Measurements from ENCODE around the gene BFAR.
"Not testable (repeated sequence)": the region's sequence is repeated elsewhere in the genome, so short reads cannot be mapped to it uniquely, and the experiment has no call there.

The BFAR gene

DNA sequence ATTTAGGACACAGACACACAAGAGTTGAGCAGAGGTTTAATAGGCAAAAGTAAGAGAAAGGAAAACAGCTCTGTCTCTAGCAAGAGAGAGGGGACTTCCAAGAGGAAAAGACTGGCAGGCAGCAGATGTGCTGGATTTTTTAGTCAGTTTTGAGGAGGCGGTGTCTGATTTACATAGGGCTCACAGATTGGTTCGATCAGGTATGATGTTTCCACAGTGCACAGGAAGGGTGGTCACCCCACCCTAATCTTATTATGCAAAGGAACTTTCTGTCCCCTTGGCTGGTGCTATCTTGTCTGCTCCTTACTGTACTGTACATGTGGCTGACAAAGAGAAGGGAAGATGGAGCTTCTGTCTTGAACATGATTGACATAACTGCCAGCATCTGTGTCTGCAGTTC is 25.3 kb downstream of the BFAR start:
- no peak for DNase-seq
- Mint-ChIP-seq H3K4me3 (no peak overlapping the region), H3K9me3 (no peaks in the 10 kb centered on the region), H3K27ac (peak overlapping the region; percentile 86), H3K4me1 (ENCODE audit: low read depth) (peaks cover 5% of the 10 kb centered on the region), H3K36me3 (ENCODE audit: low read depth) (peaks cover 81% of the 10 kb centered on the region), H3K27me3 (no peaks in the 10 kb centered on the region)

DNA sequence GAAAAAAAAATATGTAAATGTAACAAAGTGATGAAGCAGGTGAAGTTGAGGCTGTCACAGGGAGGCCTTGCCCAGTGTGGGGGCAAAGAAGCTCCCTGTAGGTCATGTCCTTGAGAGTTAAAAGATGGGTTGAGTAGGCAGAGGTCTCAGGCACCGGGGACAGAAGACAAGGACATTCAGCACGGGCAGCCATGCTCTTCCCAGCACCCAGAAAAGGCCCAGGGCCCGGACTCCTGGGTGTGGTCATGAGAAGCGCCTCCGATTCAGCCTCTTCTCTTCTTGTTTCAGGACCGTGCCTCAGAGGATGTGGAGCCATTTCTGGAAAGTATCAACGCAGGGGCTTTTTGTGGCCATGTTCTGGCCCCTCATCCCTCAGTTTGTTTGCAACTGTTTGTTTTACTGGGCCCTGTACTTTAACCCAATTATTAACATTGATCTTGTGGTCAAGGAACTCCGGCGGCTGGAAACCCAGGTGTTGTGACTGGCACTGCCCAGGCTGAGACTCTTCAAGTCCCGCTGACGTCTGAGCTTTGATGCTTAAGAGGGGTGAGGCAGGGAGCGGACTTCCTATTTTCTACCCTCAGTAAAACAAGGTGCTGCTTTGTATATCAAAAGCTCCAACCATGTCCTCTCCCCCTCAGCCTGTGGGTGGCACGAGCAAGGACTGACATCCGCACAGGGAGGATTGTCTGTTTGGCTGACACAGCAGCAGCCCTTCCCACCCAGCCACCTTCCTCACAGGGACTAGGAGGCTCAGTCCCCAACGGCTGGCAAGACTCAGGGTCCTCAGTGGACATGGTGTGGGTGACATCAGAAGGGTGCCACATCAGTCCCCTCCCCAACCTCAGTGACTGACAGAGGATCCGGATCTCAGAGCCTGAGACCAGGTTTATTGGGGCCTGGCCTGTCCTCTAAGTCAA is 34.9 kb downstream of the BFAR start:
- H3K4me3 Mint-ChIP-seq = no peak overlapping the region
- DNase-seq = no peak
- H3K36me3 Mint-ChIP-seq (ENCODE audit: low read depth) = peaks cover 72% of the 10 kb centered on the region
- H3K27ac Mint-ChIP-seq = peak overlapping the region; percentile 61
- no peaks in the 10 kb centered on the region for H3K27me3 Mint-ChIP-seq
- H3K9me3 Mint-ChIP-seq = no peaks in the 10 kb centered on the region
- H3K4me1 Mint-ChIP-seq (ENCODE audit: low read depth) = peaks cover 3% of the 10 kb centered on the region

DNA sequence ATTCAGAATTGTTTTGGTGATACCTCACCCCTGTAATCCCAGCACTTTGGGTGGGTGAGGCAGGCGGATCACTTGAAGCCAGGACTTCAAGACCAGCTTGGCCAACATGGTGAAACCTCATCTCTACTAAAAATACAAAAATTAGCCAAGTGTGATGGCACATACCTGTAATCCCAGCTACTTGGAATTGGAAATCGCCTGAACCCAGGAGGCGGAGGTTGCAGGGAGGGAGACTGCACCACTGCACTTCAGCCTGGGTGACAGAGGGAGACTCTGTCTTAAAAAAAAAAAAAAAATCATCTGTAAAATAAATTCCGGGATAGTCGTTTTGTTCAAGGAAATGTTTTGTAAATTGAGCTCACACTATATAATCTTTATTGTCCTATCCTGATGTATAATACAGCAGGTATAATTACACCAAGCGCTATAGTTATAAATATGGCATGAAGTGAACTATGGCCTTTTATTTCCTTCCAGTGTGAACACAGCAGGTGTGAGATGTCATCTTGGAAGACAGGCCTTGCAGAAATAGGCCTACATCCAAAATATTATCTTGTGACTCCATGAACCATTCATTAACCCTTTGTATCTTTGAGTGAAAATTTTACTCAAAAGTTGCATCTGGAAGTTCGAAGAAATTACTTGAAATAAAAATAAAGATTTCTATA is 35.9 kb downstream of the BFAR start:
- Mint-ChIP-seq H3K4me3 (no peak overlapping the region), H3K27me3 (no peaks in the 10 kb centered on the region), H3K27ac (no peak overlapping the region), H3K4me1 (ENCODE audit: low read depth) (peaks cover 5% of the 10 kb centered on the region), H3K36me3 (ENCODE audit: low read depth) (peaks cover 61% of the 10 kb centered on the region), H3K9me3 (no peaks in the 10 kb centered on the region)
- no peak for DNase-seq

DNA sequence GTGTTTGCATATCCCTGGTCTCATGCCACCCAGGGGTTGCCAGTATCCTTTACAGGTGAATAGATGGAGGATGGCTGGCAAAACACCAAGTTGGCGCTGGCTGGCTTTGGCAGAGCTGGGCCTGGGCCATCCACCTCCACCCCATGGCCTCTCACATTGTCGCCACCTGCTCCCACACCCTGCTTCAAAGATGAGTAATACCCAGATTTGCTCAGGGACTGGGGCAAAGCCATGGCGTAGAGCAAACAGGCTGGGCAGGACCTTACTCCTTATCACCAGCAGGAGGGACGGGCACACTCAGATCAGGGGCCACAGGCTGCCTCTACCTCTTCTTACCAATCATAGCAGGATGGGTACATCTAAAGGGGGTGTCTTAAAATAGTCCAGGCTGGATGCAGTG is 37.0 kb downstream of the BFAR start:
- Mint-ChIP-seq H3K36me3 (ENCODE audit: low read depth) (peaks cover 50% of the 10 kb centered on the region), H3K27me3 (no peaks in the 10 kb centered on the region), H3K9me3 (no peaks in the 10 kb centered on the region), H3K4me3 (no peak overlapping the region), H3K4me1 (ENCODE audit: low read depth) (peaks cover 5% of the 10 kb centered on the region), H3K27ac (no peak overlapping the region)
- DNase-seq = no peak

DNA sequence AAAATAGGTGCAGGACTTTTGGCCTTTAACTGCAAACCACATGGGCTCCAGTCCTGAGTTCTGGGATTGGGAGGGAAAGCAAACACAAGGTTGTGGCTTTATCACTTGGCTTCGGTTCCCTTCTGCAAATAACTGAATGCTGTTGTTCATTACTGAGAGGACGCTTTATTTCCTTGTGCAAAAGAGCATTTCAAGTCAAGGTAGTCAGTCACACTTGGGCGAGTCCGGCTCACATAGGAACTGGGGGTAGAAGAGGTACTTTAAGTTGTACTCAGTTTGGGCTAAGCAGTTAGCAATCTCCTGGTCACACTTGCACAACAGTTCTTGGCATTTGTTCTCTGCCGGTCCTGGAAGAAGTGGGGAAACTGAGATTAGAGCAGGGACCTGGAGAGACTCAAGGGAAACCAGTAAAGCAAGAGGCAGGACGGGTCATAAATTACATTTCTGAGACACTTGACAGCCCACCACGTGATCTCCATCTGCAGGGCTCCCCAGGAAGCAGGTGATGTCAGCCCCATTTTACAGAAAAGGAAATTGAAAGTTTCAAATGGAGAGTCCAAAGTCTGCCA is 39.7 kb downstream of the BFAR start:
- peaks cover 24% of the 10 kb centered on the region for H3K36me3 Mint-ChIP-seq (ENCODE audit: low read depth)
- peaks cover 5% of the 10 kb centered on the region for H3K4me1 Mint-ChIP-seq (ENCODE audit: low read depth)
- H3K9me3 Mint-ChIP-seq = no peaks in the 10 kb centered on the region
- H3K27ac Mint-ChIP-seq = peak overlapping the region; percentile 12
- H3K4me3 Mint-ChIP-seq = no peak overlapping the region
- DNase-seq = no peak
- H3K27me3 Mint-ChIP-seq = no peaks in the 10 kb centered on the region

DNA sequence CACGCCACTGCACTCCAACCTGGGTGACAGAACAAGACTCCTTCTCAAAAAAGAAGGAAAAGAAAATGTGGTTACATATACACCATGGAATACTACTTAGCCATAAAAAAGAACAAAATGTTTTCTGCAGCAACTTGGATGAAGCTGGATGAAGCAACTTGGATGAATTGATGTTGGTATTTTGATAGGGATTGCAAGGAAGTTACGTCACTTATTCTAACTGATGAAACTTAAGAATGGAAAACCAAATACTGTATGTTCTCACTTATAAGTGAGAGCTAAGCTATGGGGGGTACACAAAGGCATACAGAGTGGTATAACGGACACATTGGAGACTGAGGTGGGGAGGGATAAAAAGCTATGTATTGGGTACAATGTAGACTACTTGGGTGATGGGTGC is 43.9 kb downstream of the BFAR start:
- Mint-ChIP-seq H3K9me3 (no peaks in the 10 kb centered on the region), H3K27ac (no peak overlapping the region), H3K36me3 (ENCODE audit: low read depth) (no peaks in the 10 kb centered on the region), H3K4me3 (no peak overlapping the region), H3K27me3 (peaks cover 5% of the 10 kb centered on the region), H3K4me1 (ENCODE audit: low read depth) (peaks cover 5% of the 10 kb centered on the region)
- DNase-seq = no peak

DNA sequence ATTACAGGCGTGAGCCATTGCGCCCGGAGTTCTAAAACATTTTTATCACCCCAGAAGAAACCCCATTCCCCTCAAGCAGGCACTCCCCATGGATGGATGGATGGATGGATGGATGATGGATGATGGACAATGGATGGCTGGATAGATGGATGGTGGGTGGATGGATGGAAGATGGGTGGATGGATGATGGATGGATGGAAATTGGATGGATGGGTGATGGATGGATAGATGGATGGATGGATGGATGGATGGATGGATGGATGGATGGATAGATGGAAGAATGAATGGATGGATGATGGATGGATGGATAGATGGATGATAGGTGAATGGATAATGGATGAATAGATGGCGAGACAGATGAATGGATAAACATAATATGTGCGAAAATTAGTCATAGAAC is 44.9 kb downstream of the BFAR start:
- Mint-ChIP-seq H3K27ac (no peak overlapping the region), H3K36me3 (ENCODE audit: low read depth) (no peaks in the 10 kb centered on the region), H3K27me3 (peaks cover 5% of the 10 kb centered on the region), H3K4me3 (no peak overlapping the region), H3K4me1 (ENCODE audit: low read depth) (peaks cover 2% of the 10 kb centered on the region), H3K9me3 (no peaks in the 10 kb centered on the region)
- DNase-seq = no peak

DNA sequence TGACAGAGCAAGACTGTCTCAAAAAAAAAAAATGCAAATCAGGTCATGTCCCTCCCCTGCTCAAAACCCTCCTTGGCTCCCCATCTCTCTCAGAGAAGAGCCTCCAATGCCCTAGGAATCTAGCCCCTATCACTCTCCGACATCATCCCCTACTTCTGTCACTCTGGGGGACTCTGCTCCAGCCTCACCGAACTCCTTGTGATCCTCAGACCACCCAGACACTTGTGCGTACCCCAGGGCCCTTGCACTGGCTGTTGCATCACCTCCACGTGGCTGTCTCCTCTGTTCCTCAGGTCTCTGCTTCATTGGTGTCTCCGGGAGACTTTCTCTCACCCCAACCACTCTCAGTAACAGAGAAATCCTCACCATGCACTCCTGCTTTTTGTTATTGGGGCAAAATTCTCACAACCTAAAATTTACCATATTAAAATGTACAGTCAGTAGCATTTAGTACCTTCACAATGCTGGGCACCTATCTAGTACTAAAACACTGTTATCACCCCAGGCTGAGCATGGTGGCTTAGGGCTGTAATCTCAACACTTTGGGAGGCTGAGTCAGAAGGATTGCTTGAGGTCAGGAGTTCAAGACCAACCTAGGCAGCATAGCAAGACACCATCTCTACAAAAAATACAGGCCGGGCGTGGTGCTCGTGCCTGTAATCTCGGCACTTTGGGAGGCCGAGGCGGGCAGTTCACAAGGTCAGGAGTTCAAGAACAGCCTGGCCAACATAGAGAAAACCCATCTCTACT is 46.2 kb downstream of the BFAR start:
- peaks cover 5% of the 10 kb centered on the region for H3K27me3 Mint-ChIP-seq
- H3K9me3 Mint-ChIP-seq = no peaks in the 10 kb centered on the region
- H3K27ac Mint-ChIP-seq = no peak overlapping the region
- DNase-seq = no peak
- no peak overlapping the region for H3K4me3 Mint-ChIP-seq
- H3K4me1 Mint-ChIP-seq (ENCODE audit: low read depth) = no peaks in the 10 kb centered on the region
- H3K36me3 Mint-ChIP-seq (ENCODE audit: low read depth) = no peaks in the 10 kb centered on the region

DNA sequence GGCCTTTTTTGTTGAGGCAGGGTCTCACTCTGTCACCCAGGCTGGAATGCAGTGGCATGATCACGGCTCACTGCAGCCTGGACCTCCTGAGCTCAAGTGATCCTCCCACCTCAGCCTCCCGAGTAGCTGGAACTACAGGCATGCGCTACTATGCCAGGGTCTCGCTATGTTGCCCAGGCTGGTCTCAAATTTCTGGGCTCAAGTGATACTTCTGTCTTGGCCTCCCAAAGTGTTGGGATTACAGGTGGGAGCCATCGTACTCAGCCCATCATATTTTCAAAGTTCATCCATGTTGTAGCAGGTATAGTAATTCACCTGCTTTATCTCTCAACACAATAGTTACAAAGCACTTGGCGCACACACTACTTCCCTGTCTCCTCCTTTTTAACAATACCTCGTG is 47.6 kb downstream of the BFAR start:
- not testable (repeated sequence) for H3K9me3 Mint-ChIP-seq; H3K4me3 Mint-ChIP-seq; H3K27ac Mint-ChIP-seq; DNase-seq; H3K36me3 Mint-ChIP-seq (ENCODE audit: low read depth); H3K4me1 Mint-ChIP-seq (ENCODE audit: low read depth); H3K27me3 Mint-ChIP-seq

DNA sequence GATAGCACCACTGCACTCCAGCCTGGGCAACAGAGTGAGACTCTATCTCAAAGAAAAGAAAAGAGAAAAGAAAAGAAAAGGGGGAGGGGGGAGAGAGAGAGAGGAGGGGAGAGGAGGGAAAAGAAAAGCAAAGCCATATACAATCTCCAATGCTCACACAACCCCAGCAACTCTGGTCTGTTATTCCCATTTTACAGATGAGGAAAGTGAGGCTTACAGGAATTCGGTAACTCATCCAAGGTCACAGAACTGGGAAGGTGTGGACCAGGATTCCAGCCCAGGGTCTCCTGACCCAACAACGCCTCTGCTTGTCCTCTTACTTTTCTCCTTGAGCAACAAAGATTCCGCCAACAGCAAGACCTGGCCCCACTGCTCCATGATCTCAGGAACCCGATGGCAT is 48.4 kb downstream of the BFAR start:
- H3K4me1 Mint-ChIP-seq (ENCODE audit: low read depth) = no peaks in the 10 kb centered on the region
- H3K36me3 Mint-ChIP-seq (ENCODE audit: low read depth) = no peaks in the 10 kb centered on the region
- DNase-seq = no peak
- H3K27ac Mint-ChIP-seq = no peak overlapping the region
- no peaks in the 10 kb centered on the region for H3K9me3 Mint-ChIP-seq
- peaks cover 5% of the 10 kb centered on the region for H3K27me3 Mint-ChIP-seq
- no peak overlapping the region for H3K4me3 Mint-ChIP-seq

DNA sequence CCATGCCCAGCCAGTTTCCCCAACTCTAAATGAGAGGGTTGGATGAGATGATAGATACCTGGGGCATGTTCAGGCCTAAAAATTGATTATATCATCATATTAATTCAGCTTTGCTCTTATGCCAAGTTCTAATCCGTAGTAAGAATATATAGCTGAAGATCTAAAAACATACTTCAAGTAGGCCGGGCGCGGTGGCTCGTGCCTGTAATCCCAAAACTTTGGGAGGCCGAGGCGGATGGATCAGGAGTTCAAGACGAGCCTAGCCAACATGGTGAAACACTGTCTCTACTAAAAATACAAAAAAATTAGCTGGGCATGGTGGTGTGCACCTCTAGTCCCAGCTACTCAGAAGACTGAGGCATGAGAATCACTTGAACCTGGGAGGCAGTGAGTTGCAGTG is 49.4 kb downstream of the BFAR start:
- Mint-ChIP-seq H3K27ac (no peak overlapping the region), H3K9me3 (no peaks in the 10 kb centered on the region), H3K4me3 (no peak overlapping the region), H3K27me3 (peaks cover 5% of the 10 kb centered on the region), H3K36me3 (ENCODE audit: low read depth) (no peaks in the 10 kb centered on the region), H3K4me1 (ENCODE audit: low read depth) (no peaks in the 10 kb centered on the region)
- DNase-seq = no peak

DNA sequence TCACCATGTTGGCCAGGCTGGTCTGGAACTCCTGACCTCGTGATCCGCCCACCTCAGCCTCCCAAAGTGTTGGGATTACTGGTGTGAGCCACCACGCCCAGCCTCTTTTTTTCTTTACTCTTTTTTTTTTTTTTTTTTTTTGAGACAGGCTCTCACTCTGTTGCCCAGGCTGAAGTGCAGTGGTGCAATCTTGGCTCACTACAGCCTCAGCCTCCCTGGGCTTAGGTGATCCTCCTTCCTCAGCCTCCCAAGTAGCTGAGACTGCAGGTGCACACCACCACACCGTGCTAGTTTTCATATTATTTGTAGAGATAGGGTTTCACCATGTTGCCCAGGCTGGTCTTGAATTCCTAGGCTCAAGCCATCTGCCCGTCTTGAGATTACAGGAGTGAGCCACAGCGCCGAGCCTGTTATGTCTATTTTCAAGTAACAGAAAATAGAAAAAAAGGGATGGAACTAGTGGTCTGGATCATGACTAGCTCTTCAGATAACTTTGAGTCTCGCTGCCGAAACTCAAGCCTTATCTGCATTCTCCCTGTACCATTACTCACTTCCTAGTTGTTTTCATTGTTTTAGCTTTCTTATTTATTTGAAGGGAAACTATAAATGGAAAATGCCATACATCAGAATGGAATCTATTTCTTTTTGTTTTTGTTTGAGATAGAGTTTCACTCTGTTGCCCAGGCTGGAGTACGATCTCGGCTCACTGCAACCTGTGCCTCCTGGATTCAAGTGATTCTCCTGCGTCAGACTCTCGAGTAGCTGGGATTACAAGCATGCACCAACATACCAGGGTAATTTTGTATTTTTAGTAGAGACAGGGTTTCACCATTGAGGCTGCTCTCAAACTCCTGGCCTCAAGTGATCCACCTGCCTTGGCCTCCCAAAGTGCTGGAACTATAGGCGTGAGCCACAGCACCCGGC is 53.4 kb downstream of the BFAR start:
- H3K4me3 Mint-ChIP-seq; H3K27me3 Mint-ChIP-seq; H3K9me3 Mint-ChIP-seq; H3K4me1 Mint-ChIP-seq (ENCODE audit: low read depth); H3K27ac Mint-ChIP-seq; H3K36me3 Mint-ChIP-seq (ENCODE audit: low read depth); DNase-seq: not testable (repeated sequence)

DNA sequence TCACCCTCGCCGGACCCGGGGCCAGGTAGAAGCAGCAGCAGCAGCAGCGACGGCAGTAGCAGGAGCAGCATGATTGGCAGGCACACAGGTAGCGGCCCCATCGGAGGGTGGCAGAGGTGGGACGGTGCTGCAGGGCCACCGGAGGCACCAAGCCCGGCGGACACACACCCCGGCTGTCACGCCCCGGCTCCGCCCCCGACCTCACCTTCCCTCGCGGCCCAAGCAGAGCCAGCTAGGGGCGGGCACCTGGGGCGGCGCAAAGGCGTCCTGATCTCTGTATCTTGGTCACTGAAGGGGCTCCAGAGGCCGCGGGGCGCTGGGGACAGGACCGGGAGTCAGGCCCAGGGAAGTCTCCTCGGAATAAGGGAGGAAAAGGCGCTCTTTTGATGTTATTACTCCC is 61.4 kb downstream of the BFAR start, which contains the start of gene PLA2G10:
TSS of gene PLA2G10 (minus strand) at position 180 of the 400 bp plus-strand sequence. CDS start at position 101, 79 bp downstream.
- not testable (repeated sequence) for H3K9me3 Mint-ChIP-seq; H3K4me3 Mint-ChIP-seq; DNase-seq; H3K27me3 Mint-ChIP-seq; H3K36me3 Mint-ChIP-seq (ENCODE audit: low read depth); H3K27ac Mint-ChIP-seq; H3K4me1 Mint-ChIP-seq (ENCODE audit: low read depth)

DNA sequence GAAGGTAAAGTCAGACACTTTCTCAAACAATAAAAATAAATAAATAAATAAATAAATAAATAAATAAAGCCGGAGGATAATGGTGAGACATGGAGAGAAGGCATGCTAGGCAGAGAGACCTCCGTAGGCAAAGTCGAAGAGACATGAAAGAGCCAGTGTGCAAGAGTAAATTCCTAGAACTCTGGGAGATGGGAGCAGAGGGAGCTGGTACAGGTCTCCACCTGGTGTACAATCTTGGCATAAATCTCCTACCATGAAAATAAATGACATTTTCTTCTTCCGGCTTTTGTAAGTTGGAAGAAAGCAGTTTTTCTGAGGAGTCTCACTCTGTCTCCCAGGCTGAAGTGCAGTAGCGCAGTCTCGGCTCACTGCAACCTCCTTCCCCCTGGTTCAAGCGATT is 69.1 kb downstream of the BFAR start:
- H3K27ac Mint-ChIP-seq; H3K36me3 Mint-ChIP-seq (ENCODE audit: low read depth); H3K4me3 Mint-ChIP-seq; H3K4me1 Mint-ChIP-seq (ENCODE audit: low read depth); H3K27me3 Mint-ChIP-seq; H3K9me3 Mint-ChIP-seq; DNase-seq: not testable (repeated sequence)

All from activated T-cell treated with anti-CD3 and anti-CD28 coated beads, Interleukin-2, amount 50 U/mL, for 24 hours (primary cell).